ENCODE results near the gene STK32B.
A peak's percentile ranks its signal among the peaks of the same experiment; 100 is the strongest.

STK32B gene

GRCh38 chr4:5110901-5111300, 59.6 kb downstream of the STK32B start:
- no peak overlapping the region for H3K4me3 ChIP-seq (ENCODE audit: low read length)
- no peaks in the 10 kb centered on the region for H3K9me3 ChIP-seq (replicated peaks; ENCODE audit: low read length)
- no peak overlapping the region for H3K4me2 ChIP-seq (ENCODE audit: low read length)
- no peaks in the 10 kb centered on the region for H3K36me3 ChIP-seq (ENCODE audit: insufficient read depth, low read length)
- H3K4me1 ChIP-seq (ENCODE audit: control insufficient read depth, insufficient read depth, low read length), result peaks cover 10% of the 10 kb centered on the region
- no peak overlapping the region for H3K9ac ChIP-seq (ENCODE audit: low read depth, low read length)
- H3K27me3 ChIP-seq (ENCODE audit: control insufficient read depth, insufficient read depth, low read length), result no peaks in the 10 kb centered on the region

GRCh38 chr4:5112333-5113095, 61.2 kb downstream of the STK32B start:
- H3K4me3 ChIP-seq (ENCODE audit: low read length), result no peak overlapping the region
- H3K4me1 ChIP-seq (ENCODE audit: control insufficient read depth, insufficient read depth, low read length), result peaks cover 10% of the 10 kb centered on the region
- no peak overlapping the region for H3K4me2 ChIP-seq (ENCODE audit: low read length)
- no peaks in the 10 kb centered on the region for H3K36me3 ChIP-seq (ENCODE audit: insufficient read depth, low read length)
- no peak overlapping the region for H3K9ac ChIP-seq (ENCODE audit: low read depth, low read length)
- H3K27me3 ChIP-seq (ENCODE audit: control insufficient read depth, insufficient read depth, low read length), result no peaks in the 10 kb centered on the region
- no peaks in the 10 kb centered on the region for H3K9me3 ChIP-seq (replicated peaks; ENCODE audit: low read length)

- Histone ChIP-seq H3K27me3 (ENCODE audit: control insufficient read depth, insufficient read depth, low read length) (no peaks in the 10 kb centered on the region), H3K36me3 (ENCODE audit: insufficient read depth, low read length) (no peaks in the 10 kb centered on the region), H3K4me2 (ENCODE audit: low read length) (no peak overlapping the region), H3K9ac (ENCODE audit: low read depth, low read length) (no peak overlapping the region), H3K4me1 (ENCODE audit: control insufficient read depth, insufficient read depth, low read length) (peaks cover 24% of the 10 kb centered on the region), H3K9me3 (replicated peaks; ENCODE audit: low read length) (no peaks in the 10 kb centered on the region), H3K4me3 (ENCODE audit: low read length) (no peak overlapping the region)
Measured at GRCh38 chr4:5114950-5115349, 63.7 kb downstream of the STK32B start.

- Histone ChIP-seq H3K9me3 (replicated peaks; ENCODE audit: low read length) (no peaks in the 10 kb centered on the region), H3K36me3 (ENCODE audit: insufficient read depth, low read length) (no peaks in the 10 kb centered on the region), H3K4me1 (ENCODE audit: control insufficient read depth, insufficient read depth, low read length) (peaks cover 30% of the 10 kb centered on the region), H3K9ac (ENCODE audit: low read depth, low read length) (no peak overlapping the region), H3K4me3 (ENCODE audit: low read length) (no peak overlapping the region), H3K4me2 (ENCODE audit: low read length) (no peak overlapping the region), H3K27me3 (ENCODE audit: control insufficient read depth, insufficient read depth, low read length) (no peaks in the 10 kb centered on the region)
Measured at GRCh38 chr4:5118091-5118786, 67.0 kb downstream of the STK32B start.

GRCh38 chr4:5118994-5119835, 67.9 kb downstream of the STK32B start:
- Histone ChIP-seq H3K36me3 (ENCODE audit: insufficient read depth, low read length) (no peaks in the 10 kb centered on the region), H3K4me1 (ENCODE audit: control insufficient read depth, insufficient read depth, low read length) (peaks cover 30% of the 10 kb centered on the region), H3K4me2 (ENCODE audit: low read length) (peak overlapping the region; percentile 37), H3K9ac (ENCODE audit: low read depth, low read length) (no peak overlapping the region), H3K9me3 (replicated peaks; ENCODE audit: low read length) (no peaks in the 10 kb centered on the region), H3K27me3 (ENCODE audit: control insufficient read depth, insufficient read depth, low read length) (no peaks in the 10 kb centered on the region), H3K4me3 (ENCODE audit: low read length) (no peak overlapping the region)

- Histone ChIP-seq H3K4me1 (ENCODE audit: control insufficient read depth, insufficient read depth, low read length) (peaks cover 26% of the 10 kb centered on the region), H3K4me2 (ENCODE audit: low read length) (peak overlapping the region; percentile 37), H3K36me3 (ENCODE audit: insufficient read depth, low read length) (no peaks in the 10 kb centered on the region), H3K27me3 (ENCODE audit: control insufficient read depth, insufficient read depth, low read length) (no peaks in the 10 kb centered on the region), H3K4me3 (ENCODE audit: low read length) (no peak overlapping the region), H3K9ac (ENCODE audit: low read depth, low read length) (no peak overlapping the region), H3K9me3 (replicated peaks; ENCODE audit: low read length) (no peaks in the 10 kb centered on the region)
Measured at GRCh38 chr4:5120067-5120466, 68.8 kb downstream of the STK32B start.

- Histone ChIP-seq H3K4me2 (ENCODE audit: low read length) (no peak overlapping the region), H3K27me3 (ENCODE audit: control insufficient read depth, insufficient read depth, low read length) (no peaks in the 10 kb centered on the region), H3K4me1 (ENCODE audit: control insufficient read depth, insufficient read depth, low read length) (peaks cover 22% of the 10 kb centered on the region), H3K9me3 (replicated peaks; ENCODE audit: low read length) (no peaks in the 10 kb centered on the region), H3K36me3 (ENCODE audit: insufficient read depth, low read length) (no peaks in the 10 kb centered on the region), H3K4me3 (ENCODE audit: low read length) (no peak overlapping the region), H3K9ac (ENCODE audit: low read depth, low read length) (no peak overlapping the region)
Measured at GRCh38 chr4:5120468-5120867, 69.2 kb downstream of the STK32B start.

GRCh38 chr4:5122114-5122513, 70.8 kb downstream of the STK32B start:
- H3K36me3 ChIP-seq (ENCODE audit: insufficient read depth, low read length), result no peaks in the 10 kb centered on the region
- H3K4me1 ChIP-seq (ENCODE audit: control insufficient read depth, insufficient read depth, low read length), result peaks cover 20% of the 10 kb centered on the region
- no peak overlapping the region for H3K9ac ChIP-seq (ENCODE audit: low read depth, low read length)
- no peak overlapping the region for H3K4me2 ChIP-seq (ENCODE audit: low read length)
- no peak overlapping the region for H3K4me3 ChIP-seq (ENCODE audit: low read length)
- no peaks in the 10 kb centered on the region for H3K9me3 ChIP-seq (replicated peaks; ENCODE audit: low read length)
- no peaks in the 10 kb centered on the region for H3K27me3 ChIP-seq (ENCODE audit: control insufficient read depth, insufficient read depth, low read length)

GRCh38 chr4:5124876-5125275, 73.6 kb downstream of the STK32B start:
- no peak overlapping the region for H3K4me3 ChIP-seq (ENCODE audit: low read length)
- no peak overlapping the region for H3K4me2 ChIP-seq (ENCODE audit: low read length)
- no peaks in the 10 kb centered on the region for H3K27me3 ChIP-seq (ENCODE audit: control insufficient read depth, insufficient read depth, low read length)
- H3K9ac ChIP-seq (ENCODE audit: low read depth, low read length), result no peak overlapping the region
- no peaks in the 10 kb centered on the region for H3K9me3 ChIP-seq (replicated peaks; ENCODE audit: low read length)
- H3K36me3 ChIP-seq (ENCODE audit: insufficient read depth, low read length), result no peaks in the 10 kb centered on the region
- H3K4me1 ChIP-seq (ENCODE audit: control insufficient read depth, insufficient read depth, low read length), result peaks cover 6% of the 10 kb centered on the region

- Histone ChIP-seq H3K27me3 (ENCODE audit: control insufficient read depth, insufficient read depth, low read length) (no peaks in the 10 kb centered on the region), H3K36me3 (ENCODE audit: insufficient read depth, low read length) (no peaks in the 10 kb centered on the region), H3K9ac (ENCODE audit: low read depth, low read length) (no peak overlapping the region), H3K4me1 (ENCODE audit: control insufficient read depth, insufficient read depth, low read length) (peaks cover 2% of the 10 kb centered on the region), H3K4me2 (ENCODE audit: low read length) (no peak overlapping the region), H3K4me3 (ENCODE audit: low read length) (no peak overlapping the region), H3K9me3 (replicated peaks; ENCODE audit: low read length) (no peaks in the 10 kb centered on the region)
Measured at GRCh38 chr4:5125321-5125720, 74.0 kb downstream of the STK32B start.

GRCh38 chr4:5126231-5126630, 75.0 kb downstream of the STK32B start:
- Histone ChIP-seq H3K27me3 (ENCODE audit: control insufficient read depth, insufficient read depth, low read length) (no peaks in the 10 kb centered on the region), H3K4me1 (ENCODE audit: control insufficient read depth, insufficient read depth, low read length) (no peaks in the 10 kb centered on the region), H3K9ac (ENCODE audit: low read depth, low read length) (no peak overlapping the region), H3K4me2 (ENCODE audit: low read length) (no peak overlapping the region), H3K36me3 (ENCODE audit: insufficient read depth, low read length) (no peaks in the 10 kb centered on the region), H3K9me3 (replicated peaks; ENCODE audit: low read length) (no peaks in the 10 kb centered on the region), H3K4me3 (ENCODE audit: low read length) (no peak overlapping the region)
